HCT116 (cell line): ENCODE data around the gene TLCD5. TPM values are rescaled to one million over a fixed set of nuclear protein-coding genes. Genes with fewer than 3 reads are reported as not detected.

Experiments
- ATAC-seq: fragments of 200-7000 bp; cut with Tn5 transposase; 2 replicates; pipeline ENCODE4 v1.9.1; 2020; ENCODE audit warnings: mild to moderate bottlenecking, moderate library complexity
- BruUV-seq: library from RNA; stranded (reverse); fragments of 400-500 nt; replicated peaks from 2 replicates; lab custom pipeline; 2021; lab: Mats Ljungman, UMichigan
- CTCF ChIA-PET: fragments of 300-600 bp; sonication (Branson Sonifier 250); formaldehyde crosslinking; loops from one replicate; lab custom pipeline; 2021; ENCODE audit warnings: antibody characterized with exemption; lab: Charles Lee
- POLR2A ChIA-PET: fragments of 300-600, 350-600 bp; sonication (Branson Sonifier 250); formaldehyde crosslinking; loops from one replicate; lab custom pipeline; 2021; ENCODE audit warnings: antibody characterized with exemption; lab: Charles Lee
- RAD21 ChIA-PET, 2 experiments: fragments of 300-600 bp; sonication (Branson Sonifier 250); formaldehyde crosslinking; loops; one replicate each; lab custom pipeline; 2023; ENCODE audit warnings: low total read pairs in 2 of 2; ENCODE audit not compliant: uncharacterized antibody in 2 of 2, unreplicated experiment in 2 of 2, low non-redundant PET in 1 of 2; lab: Charles Lee
- DNase-seq: peaks from one replicate; pipeline ENCODE4 v3.0.0-alpha.2; 2010; ENCODE audit warnings: low read depth, low spot score
- H2AFZ ChIP-seq: fragments of 200-600 bp; shearing (Covaris generic), sonication (generic); 2 replicates; pipeline ENCODE4 v1.6.1; 2017; ENCODE audit warnings: low read depth, mixed run types, mixed read lengths, antibody characterized with exemption, low read length; ENCODE audit not compliant: poor library complexity, severe bottlenecking
- H3K27ac ChIP-seq: 2 replicates; pipeline ENCODE4 v1.5.1; 2012; ENCODE audit warnings: low read depth, low read length
- H3K27me3 ChIP-seq: fragments of 200-600 bp; sonication (generic); 2 replicates; pipeline ENCODE4 v1.6.1; 2016; ENCODE audit warnings: mixed run types, low read length, mixed read lengths; ENCODE audit not compliant: insufficient read depth
- H3K36me3 ChIP-seq, 2 experiments: fragments of 200-500 bp in 1 of 2; fragments of 200-600 bp in 1 of 2; sonication (Bioruptor generic) in 1 of 2; sonication (generic) in 1 of 2; 2 replicates each; pipeline versions ENCODE4 v1.5.1 to v1.6.1; 2014 to 2016; ENCODE audit warnings: low read length in 2 of 2, inconsistent platforms in 1 of 2, mixed read lengths in 1 of 2, mixed run types in 1 of 2; ENCODE audit not compliant: insufficient read depth in 2 of 2, control insufficient read depth in 1 of 2
- H3K4me1 ChIP-seq, 2 experiments: fragments of 200-600 bp in 1 of 2; sonication (generic) in 1 of 2; 2 replicates each; pipeline versions ENCODE4 v1.5.1 to v1.6.1; 2012 to 2017; ENCODE audit warnings: low read length in 2 of 2, inconsistent platforms in 1 of 2, mild to moderate bottlenecking in 1 of 2, mixed read lengths in 1 of 2, mixed run types in 1 of 2, moderate library complexity in 1 of 2; ENCODE audit not compliant: insufficient read depth in 2 of 2, control insufficient read depth in 1 of 2
- H3K4me2 ChIP-seq: fragments of 200-600 bp; sonication (generic); 2 replicates; pipeline ENCODE4 v1.6.1; 2017; ENCODE audit warnings: mixed run types, low read length, mixed read lengths
- H3K4me3 ChIP-seq, 2 experiments: fragments of 200-600 bp in 1 of 2; sonication (generic) in 1 of 2; replicated peaks in 1 of 2; 2 replicates each; pipeline ENCODE4 v1.5.1; 2011 to 2016; ENCODE audit warnings: low read length in 2 of 2, control low read depth in 1 of 2, low read depth in 1 of 2, mild to moderate bottlenecking in 1 of 2, mixed read lengths in 1 of 2, mixed run types in 1 of 2
- H3K79me2 ChIP-seq: fragments of 200-600 bp; sonication (generic); 2 replicates; pipeline ENCODE4 v1.6.1; 2017; ENCODE audit warnings: mild to moderate bottlenecking, mixed run types, low read length, moderate library complexity, mixed read lengths; ENCODE audit not compliant: insufficient read depth
- H3K9ac ChIP-seq: fragments of 200-600 bp; sonication (generic); 2 replicates; pipeline ENCODE4 v1.6.1; 2016; ENCODE audit warnings: low read length, mixed read lengths
- H3K9me2 ChIP-seq: fragments of 200-600 bp; sonication (generic), shearing (Covaris generic); 2 replicates; pipeline ENCODE4 v1.6.1; 2017; ENCODE audit warnings: mixed run types, mild to moderate bottlenecking, moderate library complexity; ENCODE audit not compliant: insufficient read depth
- H3K9me3 ChIP-seq, 2 experiments: fragments of 200-500 bp in 1 of 2; fragments of 200-600 bp in 1 of 2; sonication (Bioruptor generic) in 1 of 2; sonication (generic) in 1 of 2; 2 replicates each; pipeline ENCODE4 v1.6.1; 2014 to 2017; ENCODE audit warnings: low read length in 2 of 2, mixed read lengths in 2 of 2, inconsistent platforms in 1 of 2, low read depth in 1 of 2, mild to moderate bottlenecking in 1 of 2, mixed run types in 1 of 2, moderate library complexity in 1 of 2; ENCODE audit not compliant: control insufficient read depth in 1 of 2, insufficient read depth in 1 of 2
- H4K20me1 ChIP-seq: fragments of 200-600 bp; sonication (generic), shearing (Covaris generic); 2 replicates; pipeline ENCODE4 v1.6.1; 2017; ENCODE audit warnings: mixed run types, mild to moderate bottlenecking, moderate library complexity; ENCODE audit not compliant: insufficient read depth
- CEBPB ChIP-seq: IDR thresholded peaks from 2 replicates; pipeline ENCODE4 v1.6.1; 2012; ENCODE audit warnings: low read depth
- EZH2phosphoT487 ChIP-seq: fragments of 200-600 bp; IDR thresholded peaks from 2 replicates; pipeline ENCODE4 v1.6.1; 2018; ENCODE audit warnings: antibody characterized with exemption, borderline replicate concordance
- JUND ChIP-seq: IDR thresholded peaks from 2 replicates; pipeline ENCODE4 v1.6.1; 2012
- SP1 ChIP-seq: IDR thresholded peaks from 2 replicates; pipeline ENCODE4 v1.6.1; 2012; ENCODE audit warnings: low read depth
- SRF ChIP-seq: IDR thresholded peaks from 2 replicates; pipeline ENCODE4 v1.6.1; 2012; ENCODE audit warnings: low read depth
- TCF7L2 ChIP-seq: IDR thresholded peaks from 2 replicates; pipeline ENCODE4 v1.7.0; 2011; ENCODE audit warnings: borderline replicate concordance, inconsistent platforms; ENCODE audit not compliant: insufficient read depth, insufficient read length; ENCODE audit errors: extremely low read depth
- intact Hi-C: fragments of 100-400 bp; cut with micrococcal nuclease; formaldehyde crosslinking; loops from 2 replicates; pipeline ENCODE4 v1.10.0; 2022
- total RNA-seq: library from RNA; stranded (reverse); gene quantifications from one replicate; pipeline ENCODE4 v1.2.1, GENCODE V29; 2021; ENCODE audit not compliant: unreplicated experiment
- TF ChIP-seq, protein P1 (sequence below): IDR thresholded peaks from 2 replicates; pipeline ENCODE4 v1.6.1; 2012

Gene TLCD5
- total RNA-seq, 1 experiment from 2014 or later = 9.1 TPM

DNA sequence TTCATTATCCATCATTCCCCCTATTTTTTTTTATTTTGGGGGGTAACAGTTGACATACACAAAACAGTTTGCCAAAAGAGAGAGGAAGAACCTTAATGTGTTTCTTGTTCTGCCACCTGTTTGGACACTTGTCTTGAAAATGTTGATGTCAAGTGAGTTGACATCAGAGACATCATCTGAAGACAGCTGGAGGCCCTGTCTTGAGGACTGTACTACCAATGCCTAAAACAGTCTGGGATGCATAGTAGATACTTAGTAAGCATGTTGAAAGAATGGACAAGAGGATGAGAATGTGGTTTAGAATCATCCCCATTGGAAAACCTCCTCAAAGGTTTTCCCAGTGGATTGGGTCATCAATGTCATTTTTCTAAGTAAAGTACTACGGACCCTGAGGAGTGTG, 8.7 kb downstream of the TLCD5 start:
- peaks cover 10% of the 10 kb centered on the region; the same call in 1 of the 2 replicates for H4K20me1 ChIP-seq
- no peak overlapping the region for H2AFZ ChIP-seq
- DNase-seq (no peak), ATAC-seq (no peak)
- no peaks in the 10 kb centered on the region for H3K27me3 ChIP-seq
- no peaks in the 10 kb centered on the region for H3K9me2 ChIP-seq
- ChIA-PET POLR2A (no interaction called here), RAD21 (no interaction called here), CTCF (interaction anchor here (1.7 kb wide), 1 partner anchor 67 kb away, joined by 4 read pairs; no protein-coding TSS in a partner anchor)
- TF ChIP-seq TCF7L2 (no peak), JUND (no peak)
- peaks cover 42 to 61% of the 10 kb centered on the region in 2 experiments for H3K4me1 ChIP-seq
- peak overlapping the region; percentile 23; the same call in 1 of the 2 replicates for H3K4me2 ChIP-seq
- H3K36me3 ChIP-seq = no peaks in the 10 kb centered on the region
- no peak overlapping the region for H3K27ac ChIP-seq
- intact Hi-C loops = loop anchor here (10.0 kb wide), 1 partner anchor 351 kb away; no protein-coding TSS in a partner anchor
- H3K9me3 ChIP-seq = no peaks in the 10 kb centered on the region
- H3K4me3 ChIP-seq = no peak overlapping the region
- no peak overlapping the region for H3K9ac ChIP-seq
- peaks cover 23% of the 10 kb centered on the region for H3K79me2 ChIP-seq
- no TSS peak for BruUV-seq

DNA sequence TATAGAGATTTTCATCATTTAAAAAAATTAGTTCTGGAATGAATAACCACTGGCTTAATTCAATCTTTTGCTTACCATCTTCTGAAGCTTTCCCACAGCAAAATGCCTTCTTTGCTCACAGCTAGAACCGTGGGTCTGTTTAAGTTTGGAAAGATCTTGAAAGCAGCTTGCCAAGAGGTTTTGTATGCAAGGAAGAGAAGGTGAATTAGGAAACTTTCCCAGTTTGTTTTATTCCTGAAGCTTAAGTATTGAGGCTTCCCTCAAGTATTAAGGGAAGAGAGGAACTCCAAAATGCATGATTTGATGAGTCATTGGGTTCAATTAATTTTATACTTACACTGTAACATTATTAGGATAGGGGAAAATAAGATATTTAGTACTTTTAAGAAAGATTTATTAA, 9.2 kb downstream of the TLCD5 start:
- POLR2A ChIA-PET = no interaction called here
- no peak overlapping the region for H3K27ac ChIP-seq

More for the DNA sequence above, 9.2 kb downstream of the TLCD5 start:
- DNase-seq = no peak
- H2AFZ ChIP-seq = no peak overlapping the region
- H3K9me3 ChIP-seq = no peaks in the 10 kb centered on the region
- H3K9me2 ChIP-seq = no peaks in the 10 kb centered on the region
- peaks cover 10% of the 10 kb centered on the region; the same call in 1 of the 2 replicates for H4K20me1 ChIP-seq
- H3K27me3 ChIP-seq = no peaks in the 10 kb centered on the region
- ChIA-PET CTCF (interaction anchor here (1.0 to 1.7 kb wide), 3 partner anchors 11 to 66 kb away, joined by 3 to 6 read pairs (median 4); no protein-coding TSS in a partner anchor), RAD21 (no interaction called here)
- no peaks in the 10 kb centered on the region for H3K36me3 ChIP-seq
- no peak for ATAC-seq
- TF ChIP-seq CEBPB (no peak), EZH2phosphoT487 (no peak), SRF (no peak), SP1 (no peak)
- TF ChIP-seq, protein P1, sequence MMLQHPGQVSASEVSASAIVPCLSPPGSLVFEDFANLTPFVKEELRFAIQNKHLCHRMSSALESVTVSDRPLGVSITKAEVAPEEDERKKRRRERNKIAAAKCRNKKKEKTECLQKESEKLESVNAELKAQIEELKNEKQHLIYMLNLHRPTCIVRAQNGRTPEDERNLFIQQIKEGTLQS = no peak
- intact Hi-C loops = loop anchor here (10.0 kb wide), 1 partner anchor 350 kb away; no protein-coding TSS in a partner anchor
- H3K4me2 ChIP-seq = no peak overlapping the region
- BruUV-seq = no TSS peak
- H3K9ac ChIP-seq = no peak overlapping the region
- H3K79me2 ChIP-seq = peaks cover 28% of the 10 kb centered on the region
- no peak overlapping the region for H3K4me3 ChIP-seq
- peaks cover 45 to 66% of the 10 kb centered on the region in 2 experiments for H3K4me1 ChIP-seq
